HCEC 1CT (cell line): ENCODE results near the gene YIPF5.
A peak's percentile ranks its signal among the peaks of the same experiment; 100 is the strongest.

Experiments used
- DNase-seq: peaks from one replicate; pipeline ENCODE4 v3.0.0-alpha.2; 2017

Gene YIPF5

GRCh38 chr5:144122081-144122480 is 48.4 kb downstream of the YIPF5 start:
- no peak for DNase-seq

GRCh38 chr5:144121577-144121976 is 48.9 kb downstream of the YIPF5 start:
- DNase-seq = peak; percentile 27

GRCh38 chr5:144120661-144121180 is 49.7 kb downstream of the YIPF5 start:
- DNase-seq = no peak

- DNase-seq = no peak
Measured at GRCh38 chr5:144117412-144117811, 53.0 kb downstream of the YIPF5 start.

- DNase-seq = no peak
Measured at GRCh38 chr5:144114571-144114970, 55.9 kb downstream of the YIPF5 start.
